Middle frontal gyrus (tissue), 1 donor: ENCODE results near the gene SUPT3H.

Experiments
- DNase-seq: peaks from one replicate; pipeline ENCODE4 v3.0.0-alpha.2; 2015; ENCODE audit warnings: low spot score; ENCODE audit errors: extremely low spot score

The SUPT3H gene

DNA sequence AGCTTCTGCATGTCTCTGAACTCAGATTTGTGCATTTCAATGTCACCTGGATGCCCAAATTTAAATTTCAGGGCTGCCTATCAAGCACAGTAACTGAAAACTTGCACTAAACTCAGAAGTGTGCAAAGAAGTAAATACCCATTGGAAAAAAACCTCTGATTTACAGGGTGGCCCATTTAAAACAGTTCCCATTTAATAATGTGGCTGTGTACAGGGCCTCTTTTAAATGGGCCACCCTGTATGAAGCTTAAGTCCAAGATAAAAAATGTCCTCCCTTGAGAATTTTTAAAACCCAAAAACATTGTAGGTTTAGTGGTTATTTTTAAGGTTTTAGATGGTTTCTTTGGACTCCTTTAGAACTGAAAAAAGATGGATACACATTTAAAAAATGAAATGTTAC is 251.7 kb downstream of the SUPT3H start:
- DNase-seq: no peak

DNA sequence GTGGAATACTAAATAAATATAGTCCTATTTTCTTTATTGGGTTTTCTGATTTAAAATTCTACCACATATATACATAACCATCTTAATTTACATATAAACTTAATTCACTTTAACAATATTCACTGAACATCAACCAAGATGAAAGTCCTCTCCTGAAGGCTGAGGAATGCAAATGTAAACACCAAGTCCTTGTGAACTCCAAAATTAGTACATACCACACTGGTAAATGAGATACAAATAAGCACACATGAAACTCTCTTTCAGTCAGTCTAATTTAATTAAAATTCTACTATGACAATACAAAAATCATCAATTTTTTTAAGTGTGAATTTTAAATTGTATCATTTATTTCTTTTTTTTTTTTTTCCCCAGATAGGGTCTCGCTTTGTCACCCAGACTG is 254.7 kb downstream of the SUPT3H start:
- no peak for DNase-seq

- no peak for DNase-seq
These were observed 259.0 kb downstream of the SUPT3H start for GRCh38 chr6:45118754-45119153.

GRCh38 chr6:45116714-45117410 is 260.9 kb downstream of the SUPT3H start:
- DNase-seq: no peak

DNA sequence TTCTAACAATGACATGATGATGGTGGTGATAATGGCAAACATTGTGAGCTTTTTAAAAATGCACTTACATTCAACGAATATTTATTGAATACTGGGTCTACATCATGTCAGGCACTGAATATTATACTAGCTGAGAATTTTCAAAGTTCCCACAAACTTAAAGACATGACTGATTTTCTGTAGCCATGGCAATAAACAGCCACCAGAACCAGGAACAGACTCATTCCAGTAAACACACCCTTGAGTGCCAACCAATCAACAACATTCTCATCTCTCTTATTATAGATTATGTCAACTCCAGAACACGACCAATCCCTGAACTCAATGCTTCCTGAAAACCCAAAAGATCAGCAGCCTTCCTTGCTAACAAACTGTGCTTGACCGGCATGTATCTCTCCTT is 262.0 kb downstream of the SUPT3H start:
- DNase-seq: no peak

DNA sequence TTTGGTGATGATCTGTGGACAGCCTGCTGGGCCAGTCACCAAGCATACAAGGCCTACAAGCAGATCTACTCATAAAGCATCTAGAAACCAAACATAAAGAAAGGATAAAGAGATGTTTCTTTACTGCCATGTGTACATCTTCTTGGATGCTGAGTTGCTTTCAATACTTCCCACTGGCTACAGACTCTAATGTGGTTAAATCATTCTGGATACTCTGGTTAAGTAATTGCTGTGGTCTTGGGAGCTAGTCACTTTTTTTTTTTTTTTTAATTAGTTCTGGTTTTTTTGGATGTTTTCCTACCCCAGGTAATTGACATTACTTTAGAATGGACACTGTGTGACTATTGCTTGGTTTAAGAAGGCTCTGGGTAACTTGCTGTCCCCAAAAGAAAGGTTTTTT is 265.0 kb downstream of the SUPT3H start:
- no peak for DNase-seq

DNA sequence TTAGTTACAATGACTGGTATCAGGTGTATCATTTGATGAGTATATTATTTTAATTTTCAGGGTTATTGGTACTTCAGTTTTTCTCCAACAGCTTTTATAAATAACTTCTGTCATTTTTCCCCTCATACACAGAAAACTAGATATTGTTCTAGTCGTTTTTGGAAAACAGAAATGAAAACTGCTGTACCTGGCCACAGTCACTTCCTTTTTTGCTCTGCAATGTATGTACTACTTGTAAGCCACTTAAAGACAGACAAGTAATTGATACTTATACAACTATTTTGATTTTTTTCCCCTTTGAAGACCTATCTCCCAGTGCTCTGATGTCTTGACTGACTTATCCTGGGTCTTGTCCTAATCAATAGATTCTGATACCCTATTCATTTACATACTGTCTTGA is 268.2 kb downstream of the SUPT3H start:
- no peak for DNase-seq

DNA sequence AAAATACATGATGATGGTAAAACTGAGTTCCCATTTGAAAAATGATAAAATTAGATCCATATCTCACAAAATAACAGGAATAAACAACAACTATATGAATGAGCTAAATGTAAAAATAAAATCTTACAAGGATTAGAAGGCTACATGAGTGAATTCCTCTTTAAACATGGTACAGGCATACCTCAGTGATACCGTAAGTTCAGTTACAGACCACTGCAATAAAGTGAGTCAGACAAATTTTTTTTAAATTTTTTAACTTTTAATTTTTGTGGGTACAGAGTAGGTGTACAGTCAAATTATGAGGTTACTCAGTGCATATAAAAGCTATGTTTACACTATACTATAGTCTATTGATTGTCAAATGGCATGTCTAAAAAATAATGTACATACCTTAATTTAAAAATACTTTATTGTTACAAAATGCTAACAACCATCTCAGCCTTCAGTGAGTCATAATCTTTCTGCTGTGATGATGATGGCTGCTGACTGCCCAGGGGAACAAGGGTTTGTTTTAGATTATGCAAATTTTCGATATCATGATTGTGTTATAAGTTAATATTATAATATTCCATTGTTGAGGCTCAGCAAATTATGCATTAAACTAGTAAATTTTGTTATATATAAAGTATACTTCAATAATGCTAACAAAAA is 272.4 kb downstream of the SUPT3H start:
- no peak for DNase-seq

- no peak for DNase-seq
These were observed 273.3 kb downstream of the SUPT3H start for GRCh38 chr6:45104429-45104828.

GRCh38 chr6:45098256-45098655 is 279.5 kb downstream of the SUPT3H start:
- no peak for DNase-seq

DNA sequence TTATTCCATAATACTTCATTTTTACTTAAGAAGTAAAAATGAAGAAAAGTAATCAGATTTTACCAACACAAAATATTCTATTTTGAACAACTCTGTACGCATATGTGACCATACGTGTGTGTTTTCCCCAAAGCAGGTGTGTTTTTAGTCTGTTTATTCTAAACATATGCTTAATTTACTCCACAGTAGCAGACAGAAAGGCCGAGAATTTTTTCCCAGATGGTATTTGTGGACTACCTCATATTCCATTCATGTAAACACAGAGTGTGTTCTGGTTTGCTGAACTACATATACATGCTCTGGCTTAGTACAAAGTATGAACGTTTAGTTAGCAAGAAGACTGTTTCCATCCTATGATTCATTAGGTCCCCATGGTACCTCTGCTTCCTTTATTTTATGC is 282.9 kb downstream of the SUPT3H start:
- DNase-seq: no peak

- no peak for DNase-seq
These were observed 285.6 kb downstream of the SUPT3H start for GRCh38 chr6:45092135-45092534.

DNA sequence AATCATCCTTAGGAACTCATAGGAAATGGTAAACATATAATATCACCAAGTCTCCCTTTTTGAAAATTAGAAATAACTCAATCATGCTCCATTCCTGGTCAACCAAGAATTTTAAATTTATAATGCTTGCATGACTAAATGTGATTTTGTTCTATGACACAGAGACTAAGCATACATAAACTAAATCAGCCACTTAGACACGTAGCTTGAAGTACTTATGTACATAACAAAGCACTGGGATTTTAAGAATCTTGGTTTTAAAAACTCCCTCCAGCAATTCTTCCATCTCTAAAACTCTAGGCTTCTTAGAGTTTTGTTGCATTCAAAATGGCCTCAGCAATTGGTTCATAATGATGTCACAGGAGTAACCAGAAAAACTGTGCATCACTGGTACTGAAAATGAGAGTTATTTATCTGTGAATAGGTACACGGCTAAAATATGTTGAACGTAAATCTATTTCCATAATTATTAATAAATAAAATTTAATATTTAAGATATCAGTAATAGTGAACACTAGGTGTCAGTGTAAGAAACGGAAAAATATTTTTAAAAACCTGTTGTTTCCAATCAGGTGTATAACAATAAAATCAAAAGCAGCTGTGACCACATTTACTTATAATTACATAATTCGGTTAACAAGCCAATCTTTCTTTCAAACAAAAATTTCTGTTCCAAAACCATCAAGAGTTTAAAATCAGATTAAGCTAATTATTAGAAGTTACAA is 291.2 kb downstream of the SUPT3H start:
- DNase-seq: no peak

DNA sequence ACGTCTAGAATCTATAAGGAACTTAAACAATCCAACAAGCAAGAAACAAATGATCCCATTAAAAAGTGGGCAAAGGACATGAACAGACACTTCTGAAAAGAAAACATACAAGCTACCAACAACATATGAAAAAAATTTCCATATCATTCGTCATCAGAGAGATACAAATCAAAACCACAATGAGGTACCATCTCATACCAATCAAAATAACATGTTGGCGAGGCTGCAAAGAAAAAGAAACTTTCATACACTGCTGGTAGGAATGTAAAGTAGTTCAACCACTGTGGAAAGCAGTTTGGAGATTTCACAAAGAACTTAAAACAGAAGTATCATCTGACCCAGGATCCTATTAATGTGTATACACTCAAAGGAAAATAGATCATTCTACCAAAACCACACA is 293.5 kb downstream of the SUPT3H start:
- no peak for DNase-seq

- no peak for DNase-seq
These were observed 295.6 kb downstream of the SUPT3H start for GRCh38 chr6:45082091-45082490.

DNA sequence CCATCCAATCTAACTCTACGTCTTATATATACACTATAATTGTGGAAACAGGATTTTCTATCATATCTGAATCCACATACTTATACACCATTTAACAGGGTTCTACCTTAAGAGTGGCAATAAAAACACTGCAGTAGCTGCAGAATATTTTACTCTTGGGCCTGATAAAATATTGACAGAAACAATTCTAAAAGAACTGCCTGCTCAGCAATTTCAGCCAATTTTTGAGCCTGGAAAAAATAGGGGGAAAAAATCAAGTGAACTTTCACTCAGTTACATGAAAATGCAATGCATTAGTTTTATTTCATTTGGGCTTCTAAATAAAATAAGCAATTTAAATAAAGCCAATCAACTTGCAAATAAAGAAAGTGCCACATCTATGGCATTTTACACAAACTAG is 296.1 kb downstream of the SUPT3H start:
- no peak for DNase-seq

GRCh38 chr6:45078432-45078831 is 299.3 kb downstream of the SUPT3H start:
- DNase-seq: no peak

DNA sequence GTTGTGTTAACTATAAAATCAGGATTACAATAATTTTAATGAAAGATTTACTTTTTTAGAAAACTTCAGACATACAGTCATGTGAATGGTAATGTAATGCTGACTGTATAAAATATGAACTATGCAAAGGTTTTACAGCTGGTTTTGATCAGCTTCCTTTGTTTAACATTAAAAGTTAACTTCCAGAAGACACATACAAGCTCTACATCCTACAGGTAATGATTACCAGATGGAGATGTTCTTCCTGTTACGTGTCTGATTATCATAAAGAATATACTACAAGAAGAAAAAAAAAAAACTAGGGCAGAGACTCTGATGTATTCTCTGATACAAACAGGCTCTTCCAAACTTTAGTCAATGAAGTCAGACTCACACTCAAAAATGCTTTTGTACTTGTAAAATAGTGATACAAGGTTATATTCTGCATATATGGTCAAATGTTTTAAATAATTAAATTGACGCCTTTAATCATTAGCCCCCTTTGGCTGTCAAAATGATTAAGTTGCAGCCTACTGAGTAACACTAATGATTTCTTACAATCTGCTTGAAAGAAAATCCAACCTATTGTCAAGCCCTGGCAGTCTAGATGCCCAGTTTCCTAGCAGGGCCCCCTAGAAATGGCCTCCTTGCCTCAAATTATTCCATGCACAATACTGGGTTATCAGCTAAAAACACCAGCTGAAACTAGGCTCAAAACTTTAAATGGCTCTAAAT is 301.4 kb downstream of the SUPT3H start:
- no peak for DNase-seq

DNA sequence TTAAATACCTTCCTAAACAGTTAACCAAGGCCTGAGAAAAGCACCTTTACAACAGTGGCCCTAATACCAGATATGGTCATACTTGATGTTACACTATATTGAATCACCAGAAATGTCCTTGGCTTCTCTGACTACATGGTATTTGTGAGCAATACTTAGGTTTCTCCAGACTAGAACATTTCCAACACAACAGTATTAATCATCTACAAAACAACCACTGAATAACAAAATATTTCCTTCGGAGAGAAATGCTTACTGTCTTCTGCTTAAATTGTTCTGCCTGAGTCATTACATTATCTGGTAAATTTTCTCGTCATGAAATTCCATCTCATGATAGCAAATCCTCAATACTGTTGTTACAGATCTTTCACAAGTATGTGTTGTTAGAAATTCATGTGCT is 302.5 kb downstream of the SUPT3H start:
- DNase-seq: no peak

DNA sequence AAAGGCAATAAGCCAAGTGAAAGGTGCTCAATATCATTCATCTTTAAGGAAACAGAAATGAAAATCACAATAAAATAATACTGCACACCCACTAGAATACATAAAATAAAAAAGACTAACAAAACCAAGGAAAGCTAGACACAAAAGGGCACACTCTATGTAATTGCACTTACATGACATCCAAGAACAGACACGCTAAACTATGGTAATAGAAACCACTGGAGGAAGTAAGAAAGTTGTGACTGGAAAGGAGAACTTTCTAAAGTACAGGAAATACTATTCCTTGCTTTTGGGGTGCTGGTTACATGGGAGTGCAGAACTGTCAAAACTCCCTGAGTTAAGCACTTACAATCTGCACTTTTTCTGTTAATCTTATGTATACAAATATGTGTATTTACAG is 303.3 kb downstream of the SUPT3H start:
- DNase-seq: no peak

DNA sequence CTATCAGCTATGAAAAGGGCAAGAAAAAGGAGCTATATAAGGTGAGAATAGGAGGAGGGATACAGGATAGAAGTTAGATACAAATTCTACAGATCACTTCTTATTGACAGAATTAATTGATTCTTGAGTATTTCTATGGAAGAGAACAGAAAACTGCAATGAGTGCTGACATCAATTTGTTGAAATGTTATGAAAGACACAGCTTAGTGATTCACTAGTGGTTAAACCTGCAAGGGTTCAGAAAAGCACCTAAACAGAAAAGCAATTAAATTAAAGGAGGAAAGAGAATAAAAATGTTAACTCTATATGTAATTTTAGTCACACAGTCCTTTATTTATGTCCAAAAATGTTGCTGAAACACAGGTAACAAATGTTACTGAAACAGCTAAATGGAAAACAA is 304.0 kb downstream of the SUPT3H start:
- no peak for DNase-seq

DNA sequence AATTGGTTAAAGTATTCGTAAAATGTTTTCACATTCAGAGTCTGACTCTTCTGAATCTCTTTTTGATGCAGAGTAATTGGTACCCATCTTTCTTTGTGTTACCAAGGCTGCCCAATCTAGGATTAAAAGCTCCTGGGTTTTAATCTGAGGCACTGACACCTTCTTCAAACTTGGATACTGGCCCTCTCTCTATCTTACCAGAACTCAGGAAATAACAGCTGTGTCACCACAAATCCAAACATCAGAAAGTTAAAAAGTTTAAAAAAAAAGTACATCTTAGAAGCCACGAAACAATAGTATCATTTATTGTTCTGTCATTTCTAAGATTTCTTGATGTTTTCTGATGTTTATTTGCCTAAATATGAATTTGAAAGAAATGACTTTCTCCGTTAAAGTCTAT is 305.1 kb downstream of the SUPT3H start:
- no peak for DNase-seq
